Psoas muscle (tissue), 8 donors: ENCODE measurements around the gene A4GALT. TPM values are rescaled to one million over a fixed set of nuclear protein-coding genes. Genes with fewer than 3 reads are reported as not detected.

Experiments used
- ATAC-seq, 4 donors: fragments of 200-7000 bp; cut with Tn5 transposase; one replicate each; pipeline ENCODE4 v1.9.1; 2020; ENCODE audit warnings: moderate library complexity in 3 of 4, mild to moderate bottlenecking in 2 of 4
- DNase-seq, 2 donors: peaks; one replicate each; pipeline ENCODE4 v3.0.0-alpha.2; 2020
- H3K27ac ChIP-seq: fragments of 200-600 bp; one replicate; pipeline ENCODE4 v1.8.0; 2022
- H3K27me3 ChIP-seq, 3 donors: fragments of 200-600 bp in 1 of 3; one replicate each; pipeline versions ENCODE4 v1.6.1 to v1.8.0; 2013 to 2022; ENCODE audit warnings: low read length in 2 of 3, mild to moderate bottlenecking in 2 of 3, moderate library complexity in 1 of 3; ENCODE audit not compliant: insufficient read depth in 3 of 3
- H3K36me3 ChIP-seq, 2 donors: fragments of 200-600 bp in 1 of 2; one replicate each; pipeline versions ENCODE4 v1.6.1 to v1.8.0; 2013 to 2022; ENCODE audit warnings: low read depth in 1 of 2, mild to moderate bottlenecking in 1 of 2, moderate library complexity in 1 of 2; ENCODE audit not compliant: insufficient read depth in 1 of 2
- H3K4me1 ChIP-seq: fragments of 200-600 bp; one replicate; pipeline ENCODE4 v1.8.0; 2022
- H3K4me3 ChIP-seq: fragments of 200-600 bp; one replicate; pipeline ENCODE4 v1.8.0; 2022; ENCODE audit warnings: mild to moderate bottlenecking
- H3K9me3 ChIP-seq: fragments of 200-600 bp; one replicate; pipeline ENCODE4 v1.8.0; 2022
- WGBS, 3 donors: extraction: QIAGEN DNeasy Blood & Tissue Kit; methylation state at CpG; one replicate each; pipeline versions ENCODE4 v1.1.6 to v1.1.7; 2013; 5-methylcytosine and 5-hydroxymethylcytosine counted together
- intact Hi-C, 2 donors: fragments of 100-400 bp; cut with DNase I; formaldehyde crosslinking; loops; one replicate each; pipeline versions ENCODE4 v1.11.0 to v1.14.2; 2022
- polyA plus RNA-seq, 3 donors: library from polyadenylated mRNA; stranded (reverse); fragments of 200-250 nt; gene quantifications; one replicate each; pipeline ENCODE4 v1.2.3, GENCODE V29; 2013
- total RNA-seq, 4 donors: library from RNA; stranded (reverse); fragmentation: NEBNext Ultra II Directional in 2 of 4; extraction: Animal tissue kit (Norgen Biotek cat#: 25700) in 2 of 4; gene quantifications; one replicate each; pipeline versions ENCODE4 v1.2.1 to v1.2.4, GENCODE V29; 2021 to 2023
- TF ChIP-seq, protein P1 (sequence below): fragments of 200-600 bp; IDR thresholded peaks from one replicate; pipeline ENCODE4 v1.8.0; 2022; ENCODE audit warnings: antibody characterized with exemption
- donor health status: healthy with polysubstance abuse.
- donor health status: DM: no; HTN: no; CAD: no; lungs with moderate emphysema.
- donor health status: Bipolar disorder and iron deficiency.
- donor health status: healthy.
- donor health status: DM: yes; HTN: yes; CAD: no.
- donor health status: DM: no; HTN: no; CAD: no.
- donor health status: DM: no; HTN: no; CAD: no.
- donor health status: DM: yes; HTN: yes; CAD: no.

The A4GALT gene
- total and polyA plus RNA-seq, 7 donors = 6.5 to 28.8 (median 15.2) TPM

GRCh38 chr22:42653999-42654398 lies 66.7 kb downstream of the A4GALT start:
- TF ChIP-seq, protein P1, sequence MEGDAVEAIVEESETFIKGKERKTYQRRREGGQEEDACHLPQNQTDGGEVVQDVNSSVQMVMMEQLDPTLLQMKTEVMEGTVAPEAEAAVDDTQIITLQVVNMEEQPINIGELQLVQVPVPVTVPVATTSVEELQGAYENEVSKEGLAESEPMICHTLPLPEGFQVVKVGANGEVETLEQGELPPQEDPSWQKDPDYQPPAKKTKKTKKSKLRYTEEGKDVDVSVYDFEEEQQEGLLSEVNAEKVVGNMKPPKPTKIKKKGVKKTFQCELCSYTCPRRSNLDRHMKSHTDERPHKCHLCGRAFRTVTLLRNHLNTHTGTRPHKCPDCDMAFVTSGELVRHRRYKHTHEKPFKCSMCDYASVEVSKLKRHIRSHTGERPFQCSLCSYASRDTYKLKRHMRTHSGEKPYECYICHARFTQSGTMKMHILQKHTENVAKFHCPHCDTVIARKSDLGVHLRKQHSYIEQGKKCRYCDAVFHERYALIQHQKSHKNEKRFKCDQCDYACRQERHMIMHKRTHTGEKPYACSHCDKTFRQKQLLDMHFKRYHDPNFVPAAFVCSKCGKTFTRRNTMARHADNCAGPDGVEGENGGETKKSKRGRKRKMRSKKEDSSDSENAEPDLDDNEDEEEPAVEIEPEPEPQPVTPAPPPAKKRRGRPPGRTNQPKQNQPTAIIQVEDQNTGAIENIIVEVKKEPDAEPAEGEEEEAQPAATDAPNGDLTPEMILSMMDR = no peak

GRCh38 chr22:42651134-42651533 lies 69.5 kb downstream of the A4GALT start:
- ATAC-seq = no peak
- H3K27ac ChIP-seq = no peak overlapping the region
- no peak for DNase-seq
- peaks cover 23% of the 10 kb centered on the region for H3K4me1 ChIP-seq
- intact Hi-C loops = no loop called here
- WGBS, 3 donors = 76 to 85% (median 83%) methylated on average over 7 of the region's 7 CpGs
- H3K27me3 ChIP-seq = no peaks in the 10 kb centered on the region
- TF ChIP-seq, protein P1 = no peak
- no peaks in the 10 kb centered on the region for H3K36me3 ChIP-seq
- no peak overlapping the region for H3K4me3 ChIP-seq
- H3K9me3 ChIP-seq = no peaks in the 10 kb centered on the region

More at GRCh38 chr22:42653999-42654398, 66.7 kb downstream of the A4GALT start:
- intact Hi-C loops = no loop called here
- WGBS, 3 donors = 89 to 92% (median 91%) methylated on average over 4 of the region's 4 CpGs
- no peak overlapping the region for H3K4me3 ChIP-seq
- no peak for ATAC-seq
- no peaks in the 10 kb centered on the region for H3K36me3 ChIP-seq
- H3K4me1 ChIP-seq = no peaks in the 10 kb centered on the region
- H3K27me3 ChIP-seq = no peaks in the 10 kb centered on the region
- H3K9me3 ChIP-seq = no peaks in the 10 kb centered on the region
- DNase-seq = no peak
- H3K27ac ChIP-seq = no peak overlapping the region

- H3K27me3 ChIP-seq = no peaks in the 10 kb centered on the region
- TF ChIP-seq, protein P1 = peak; percentile 8
- ATAC-seq = peak; percentile 72 to 78 (median 76)
- H3K4me3 ChIP-seq = peak within 1 kb of the TSS; percentile 96
- DNase-seq = peak; percentile 89 to 93
- WGBS, 3 donors = 7 to 21% (median 12%) methylated on average over 33 to 81 of the region's 81 CpGs
- intact Hi-C loops = loop anchor here in 1 of 2 donors (2.0 to 5.0 kb wide), 2 partner anchors 29 to 48 kb away; no protein-coding TSS in a partner anchor
- H3K4me1 ChIP-seq = peaks cover 40% of the 10 kb centered on the region
- H3K27ac ChIP-seq = peak within 1 kb of the TSS; percentile 96
- H3K9me3 ChIP-seq = no peaks in the 10 kb centered on the region
- H3K36me3 ChIP-seq = no peaks in the 10 kb centered on the region
These were observed 71.2 kb downstream of the A4GALT start, which contains the start of gene CYB5R3 for GRCh38 chr22:42649246-42650099. CYB5R3 (minus strand) TSS chr22:42649392; CDS start chr22:42649315, 77 bp downstream.

GRCh38 chr22:42648368-42649245 lies 72.1 kb downstream of the A4GALT start:
- DNase-seq (peak; percentile 74 to 82), ATAC-seq (peak; percentile 20 to 57 (median 42))
- TF ChIP-seq, protein P1 = no peak
- no peaks in the 10 kb centered on the region for H3K36me3 ChIP-seq
- H3K4me1 ChIP-seq = peaks cover 48% of the 10 kb centered on the region
- intact Hi-C loops = loop anchor here in 1 of 2 donors (2.0 to 5.0 kb wide), 2 partner anchors 28 to 49 kb away; no protein-coding TSS in a partner anchor
- 1 to 4% (median 3%) methylated on average over 28 to 49 of the region's 49 CpGs for WGBS, 3 donors
- H3K27ac ChIP-seq = peak overlapping the region; percentile 96
- H3K9me3 ChIP-seq = no peaks in the 10 kb centered on the region
- peak overlapping the region; percentile 96 for H3K4me3 ChIP-seq
- H3K27me3 ChIP-seq = no peaks in the 10 kb centered on the region
